IPS-15b (cell line): Measurements from ENCODE around the gene AXIN2.

Experiments used
- H3K27me3 ChIP-seq: one replicate; pipeline ENCODE4 v1.6.1; 2013; ENCODE audit warnings: low read length; ENCODE audit not compliant: control insufficient read depth, insufficient read depth
- H3K36me3 ChIP-seq: one replicate; pipeline ENCODE4 v1.6.1; 2013; ENCODE audit warnings: low read length; ENCODE audit not compliant: control insufficient read depth, insufficient read depth
- H3K4me1 ChIP-seq: one replicate; pipeline ENCODE4 v1.6.1; 2013; ENCODE audit warnings: mild to moderate bottlenecking, low read length; ENCODE audit not compliant: control insufficient read depth, insufficient read depth
- H3K4me3 ChIP-seq: one replicate; pipeline ENCODE4 v1.5.1; 2013; ENCODE audit warnings: low read depth, low read length
- H3K9ac ChIP-seq: one replicate; pipeline ENCODE4 v1.6.1; 2013; ENCODE audit warnings: low read depth, mild to moderate bottlenecking, low read length
- H3K9me3 ChIP-seq: one replicate; pipeline ENCODE4 v1.6.1; 2013; ENCODE audit warnings: mild to moderate bottlenecking, low read length; ENCODE audit not compliant: control insufficient read depth, insufficient read depth

AXIN2 gene, protein sequence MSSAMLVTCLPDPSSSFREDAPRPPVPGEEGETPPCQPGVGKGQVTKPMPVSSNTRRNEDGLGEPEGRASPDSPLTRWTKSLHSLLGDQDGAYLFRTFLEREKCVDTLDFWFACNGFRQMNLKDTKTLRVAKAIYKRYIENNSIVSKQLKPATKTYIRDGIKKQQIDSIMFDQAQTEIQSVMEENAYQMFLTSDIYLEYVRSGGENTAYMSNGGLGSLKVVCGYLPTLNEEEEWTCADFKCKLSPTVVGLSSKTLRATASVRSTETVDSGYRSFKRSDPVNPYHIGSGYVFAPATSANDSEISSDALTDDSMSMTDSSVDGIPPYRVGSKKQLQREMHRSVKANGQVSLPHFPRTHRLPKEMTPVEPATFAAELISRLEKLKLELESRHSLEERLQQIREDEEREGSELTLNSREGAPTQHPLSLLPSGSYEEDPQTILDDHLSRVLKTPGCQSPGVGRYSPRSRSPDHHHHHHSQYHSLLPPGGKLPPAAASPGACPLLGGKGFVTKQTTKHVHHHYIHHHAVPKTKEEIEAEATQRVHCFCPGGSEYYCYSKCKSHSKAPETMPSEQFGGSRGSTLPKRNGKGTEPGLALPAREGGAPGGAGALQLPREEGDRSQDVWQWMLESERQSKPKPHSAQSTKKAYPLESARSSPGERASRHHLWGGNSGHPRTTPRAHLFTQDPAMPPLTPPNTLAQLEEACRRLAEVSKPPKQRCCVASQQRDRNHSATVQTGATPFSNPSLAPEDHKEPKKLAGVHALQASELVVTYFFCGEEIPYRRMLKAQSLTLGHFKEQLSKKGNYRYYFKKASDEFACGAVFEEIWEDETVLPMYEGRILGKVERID

DNA sequence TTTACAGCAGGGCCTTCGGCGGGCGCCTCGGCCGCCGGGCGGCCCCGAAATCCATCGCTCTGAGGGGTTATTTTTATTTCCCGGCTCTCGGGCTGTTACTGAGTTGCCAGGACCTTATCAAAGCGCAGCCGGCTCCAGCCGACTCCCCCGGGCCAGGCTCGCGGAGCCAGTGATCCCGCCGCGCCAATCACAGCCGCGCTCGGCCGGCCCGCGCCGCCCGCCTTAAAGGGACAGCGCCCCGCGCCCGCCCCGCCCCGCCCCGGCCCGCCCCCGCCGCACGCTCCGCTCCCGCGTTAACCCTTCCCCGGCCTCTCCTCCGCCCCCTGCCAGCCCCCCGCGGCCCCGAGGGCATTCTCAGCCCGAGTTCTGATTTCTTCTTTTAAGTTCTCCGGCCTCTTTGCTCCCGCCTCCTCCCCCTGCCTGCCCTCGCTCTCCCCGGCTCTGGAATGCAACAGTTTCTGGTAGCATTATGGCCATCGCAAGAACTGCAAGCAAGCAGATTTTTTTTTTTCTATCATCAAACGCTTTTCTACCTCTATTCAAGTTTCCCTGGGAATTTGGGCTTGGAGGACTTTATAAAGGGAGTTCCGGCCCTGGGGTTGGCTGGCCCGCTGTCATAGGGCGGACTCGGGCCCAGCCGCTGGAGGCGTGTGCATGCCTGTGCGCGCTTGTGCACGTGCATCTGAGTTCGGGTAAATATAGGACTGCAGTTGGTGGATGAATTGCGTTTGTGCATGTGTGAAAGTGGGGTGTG, at the start of gene AXIN2:
Gene AXIN2, minus strand, starts transcription at position 197 of the 754 bp plus-strand sequence. CDS start 3,028 bp downstream, outside the sequence.
- Histone ChIP-seq H3K9me3 (no peaks in the 10 kb centered on the region), H3K9ac (no peak within 1 kb of the TSS), H3K27me3 (no peaks in the 10 kb centered on the region), H3K4me1 (peaks cover 14% of the 10 kb centered on the region), H3K4me3 (peak within 1 kb of the TSS; percentile 78), H3K36me3 (peaks cover 13% of the 10 kb centered on the region)

DNA sequence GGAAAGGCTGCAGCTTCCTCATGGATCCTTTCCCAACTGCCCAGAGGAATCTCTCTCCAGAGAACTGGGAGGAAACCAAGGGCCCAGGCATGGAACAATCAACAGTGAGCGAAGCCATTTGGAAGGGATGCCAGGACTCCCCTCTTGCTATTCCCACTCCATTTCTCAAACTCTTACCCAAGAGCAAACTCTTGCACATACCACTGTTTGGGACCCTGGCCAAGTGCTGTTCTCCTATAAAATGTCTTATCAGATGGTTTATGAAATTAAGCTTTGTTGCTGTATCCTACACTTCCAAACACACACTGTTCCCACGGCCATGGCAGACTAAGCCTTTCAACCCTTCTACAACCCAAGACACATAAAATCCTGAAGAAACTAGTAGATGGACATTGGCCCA, 48.3 kb upstream of the AXIN2 start:
- Histone ChIP-seq H3K9ac (no peak overlapping the region), H3K27me3 (no peaks in the 10 kb centered on the region), H3K4me1 (no peaks in the 10 kb centered on the region), H3K4me3 (no peak overlapping the region), H3K36me3 (no peaks in the 10 kb centered on the region), H3K9me3 (no peaks in the 10 kb centered on the region)

DNA sequence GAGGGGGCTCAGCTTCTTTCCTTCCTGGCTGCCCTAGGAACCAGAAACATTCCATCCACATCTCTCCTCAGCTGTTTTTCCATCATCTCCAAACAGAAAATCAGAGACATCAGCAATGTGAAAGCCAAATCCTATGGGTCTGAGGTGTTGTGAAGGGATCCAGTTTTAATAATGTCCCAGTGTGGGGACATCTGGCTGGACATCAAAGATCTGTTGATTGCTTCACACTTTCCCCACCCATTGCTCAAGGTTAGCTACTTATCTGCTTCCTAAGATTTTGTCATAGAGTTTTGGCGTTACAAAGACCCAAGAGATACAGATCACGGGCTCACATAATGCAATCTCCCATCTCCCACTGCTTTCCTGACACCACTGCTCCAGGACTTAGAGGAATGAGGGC, 47.8 kb upstream of the AXIN2 start:
- Histone ChIP-seq H3K9me3 (no peaks in the 10 kb centered on the region), H3K9ac (no peak overlapping the region), H3K27me3 (no peaks in the 10 kb centered on the region), H3K4me3 (no peak overlapping the region), H3K4me1 (no peaks in the 10 kb centered on the region), H3K36me3 (no peaks in the 10 kb centered on the region)

DNA sequence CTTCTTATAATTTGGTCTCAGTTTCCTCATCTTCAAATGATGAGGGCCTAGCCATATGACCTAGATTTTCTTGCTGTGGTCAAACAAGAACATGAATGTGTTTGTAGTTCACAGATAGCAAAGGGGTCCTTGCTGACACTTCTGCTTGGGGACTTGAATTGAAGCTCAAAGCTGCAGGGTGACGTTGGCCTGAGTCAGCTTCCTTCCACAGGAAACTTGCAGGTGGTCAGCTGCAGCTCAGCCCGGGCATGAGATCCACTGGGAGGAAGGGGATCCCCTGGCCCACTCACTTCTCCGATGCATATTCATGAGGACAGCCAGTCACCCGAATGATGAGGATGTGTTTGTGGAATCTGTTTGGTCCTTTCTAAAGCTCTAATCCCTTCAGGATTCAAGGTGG, 42.6 kb upstream of the AXIN2 start:
- Histone ChIP-seq H3K4me1 (no peaks in the 10 kb centered on the region), H3K9me3 (no peaks in the 10 kb centered on the region), H3K27me3 (no peaks in the 10 kb centered on the region), H3K4me3 (no peak overlapping the region), H3K9ac (no peak overlapping the region), H3K36me3 (no peaks in the 10 kb centered on the region)

DNA sequence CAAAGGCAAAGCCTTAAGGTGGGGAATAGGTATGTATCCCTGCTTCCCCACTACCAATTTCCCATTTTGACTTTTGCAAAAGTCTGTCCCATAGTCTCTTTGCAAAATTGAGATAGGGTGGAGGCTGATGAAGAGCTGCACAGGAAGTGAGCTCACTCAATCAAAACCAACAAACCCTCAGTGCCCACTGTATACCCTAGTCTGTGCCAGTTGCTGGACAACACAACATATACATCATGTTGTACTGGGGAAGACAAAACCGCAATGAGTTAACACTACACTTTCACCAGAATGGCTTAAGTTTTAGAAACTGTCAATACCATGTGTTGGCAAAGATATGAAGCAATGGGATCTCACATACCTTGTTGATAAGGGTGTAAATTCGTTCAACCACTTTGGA, 40.4 kb upstream of the AXIN2 start:
- no peak overlapping the region for H3K9ac ChIP-seq
- no peaks in the 10 kb centered on the region for H3K4me1 ChIP-seq
- no peaks in the 10 kb centered on the region for H3K27me3 ChIP-seq

DNA sequence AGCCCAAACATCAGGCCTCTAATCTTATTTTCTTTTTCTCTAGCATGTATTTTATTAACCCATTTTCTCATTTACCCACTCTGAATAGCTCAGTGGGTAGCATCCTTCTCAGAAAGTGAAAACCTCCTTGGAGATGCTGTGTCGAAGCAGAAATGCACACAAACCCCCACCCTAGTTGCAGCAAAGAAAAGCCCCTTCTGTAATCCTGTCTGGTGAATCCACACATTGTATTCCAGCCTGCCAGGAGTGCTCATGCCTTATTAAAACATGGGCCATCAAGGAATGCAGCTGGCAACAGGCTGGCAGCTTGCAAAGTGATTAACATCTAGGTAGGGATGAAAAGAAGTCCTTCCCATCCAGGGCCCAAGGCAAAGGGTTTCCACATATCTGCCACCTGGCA, 39.7 kb upstream of the AXIN2 start:
- Histone ChIP-seq H3K9me3 (no peaks in the 10 kb centered on the region), H3K27me3 (no peaks in the 10 kb centered on the region), H3K4me1 (no peaks in the 10 kb centered on the region), H3K9ac (no peak overlapping the region), H3K36me3 (no peaks in the 10 kb centered on the region), H3K4me3 (no peak overlapping the region)

More for the DNA sequence above, 40.4 kb upstream of the AXIN2 start:
- H3K9me3 ChIP-seq = no peaks in the 10 kb centered on the region
- no peak overlapping the region for H3K4me3 ChIP-seq
- H3K36me3 ChIP-seq = no peaks in the 10 kb centered on the region

DNA sequence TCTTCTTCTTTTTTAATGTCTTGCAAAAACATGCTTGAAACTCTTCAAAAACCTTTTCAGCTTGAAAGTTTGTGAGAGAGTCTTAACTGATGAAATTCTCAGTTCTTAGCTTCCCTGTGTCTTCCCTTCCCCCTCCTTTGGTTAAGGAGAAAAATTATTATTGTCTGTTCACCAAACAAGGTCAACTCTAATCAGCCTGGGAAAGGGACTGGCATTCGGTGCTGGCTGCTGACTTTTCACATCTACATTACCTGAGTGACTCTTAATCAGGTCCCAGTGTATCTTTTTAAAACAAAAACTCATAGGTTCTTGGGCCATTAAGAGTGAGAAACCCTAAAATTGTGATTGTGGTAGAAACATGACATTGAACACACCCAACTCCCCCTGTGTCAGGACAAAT, 39.1 kb upstream of the AXIN2 start:
- no peak overlapping the region for H3K4me3 ChIP-seq
- H3K4me1 ChIP-seq = no peaks in the 10 kb centered on the region
- no peaks in the 10 kb centered on the region for H3K27me3 ChIP-seq
- no peaks in the 10 kb centered on the region for H3K9me3 ChIP-seq
- H3K9ac ChIP-seq = no peak overlapping the region
- no peaks in the 10 kb centered on the region for H3K36me3 ChIP-seq

DNA sequence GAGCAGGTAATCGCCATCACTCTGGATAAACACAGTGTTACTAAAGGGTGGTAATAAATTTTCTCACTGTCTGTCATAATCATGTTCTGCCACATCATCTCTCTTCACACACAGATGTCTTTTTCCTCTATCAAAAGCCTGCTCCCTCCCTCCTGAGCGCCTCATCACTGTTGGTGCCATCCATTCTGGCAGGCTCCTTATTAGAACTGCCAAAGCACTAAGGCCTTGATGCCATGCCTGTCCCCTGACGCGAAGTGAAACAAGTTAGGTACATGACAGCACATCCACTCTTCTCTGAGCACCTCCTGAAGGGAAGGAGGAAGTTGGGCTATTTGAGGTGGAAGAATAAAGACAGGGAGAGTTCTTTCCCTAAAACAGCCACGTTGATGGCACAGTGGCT, 38.2 kb upstream of the AXIN2 start:
- H3K4me1 ChIP-seq = peaks cover 3% of the 10 kb centered on the region
- no peaks in the 10 kb centered on the region for H3K36me3 ChIP-seq
- no peaks in the 10 kb centered on the region for H3K9me3 ChIP-seq
- no peaks in the 10 kb centered on the region for H3K27me3 ChIP-seq
- H3K4me3 ChIP-seq = no peak overlapping the region
- no peak overlapping the region for H3K9ac ChIP-seq

DNA sequence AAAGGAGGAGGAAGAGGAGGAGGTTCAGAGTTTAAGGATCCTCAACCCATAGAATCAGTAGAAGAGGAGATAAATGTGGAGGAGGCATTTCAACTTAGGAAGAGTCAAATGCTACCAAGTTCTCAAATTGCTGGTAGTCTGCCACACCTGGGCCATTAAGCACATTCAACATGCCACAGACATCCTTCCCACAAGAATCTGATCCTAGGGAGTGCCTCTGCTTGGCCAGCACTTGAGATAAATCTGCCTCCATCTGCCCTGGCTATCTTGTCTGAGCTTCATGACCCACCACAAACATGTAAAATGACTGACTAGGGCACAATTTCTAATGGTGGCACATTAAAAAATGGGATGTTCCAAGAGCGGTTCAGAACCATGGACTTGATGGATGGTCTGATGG, 37.3 kb upstream of the AXIN2 start:
- H3K4me3 ChIP-seq = no peak overlapping the region
- no peak overlapping the region for H3K9ac ChIP-seq
- H3K9me3 ChIP-seq = no peaks in the 10 kb centered on the region
- peaks cover 12% of the 10 kb centered on the region for H3K4me1 ChIP-seq
- no peaks in the 10 kb centered on the region for H3K36me3 ChIP-seq
- H3K27me3 ChIP-seq = no peaks in the 10 kb centered on the region

DNA sequence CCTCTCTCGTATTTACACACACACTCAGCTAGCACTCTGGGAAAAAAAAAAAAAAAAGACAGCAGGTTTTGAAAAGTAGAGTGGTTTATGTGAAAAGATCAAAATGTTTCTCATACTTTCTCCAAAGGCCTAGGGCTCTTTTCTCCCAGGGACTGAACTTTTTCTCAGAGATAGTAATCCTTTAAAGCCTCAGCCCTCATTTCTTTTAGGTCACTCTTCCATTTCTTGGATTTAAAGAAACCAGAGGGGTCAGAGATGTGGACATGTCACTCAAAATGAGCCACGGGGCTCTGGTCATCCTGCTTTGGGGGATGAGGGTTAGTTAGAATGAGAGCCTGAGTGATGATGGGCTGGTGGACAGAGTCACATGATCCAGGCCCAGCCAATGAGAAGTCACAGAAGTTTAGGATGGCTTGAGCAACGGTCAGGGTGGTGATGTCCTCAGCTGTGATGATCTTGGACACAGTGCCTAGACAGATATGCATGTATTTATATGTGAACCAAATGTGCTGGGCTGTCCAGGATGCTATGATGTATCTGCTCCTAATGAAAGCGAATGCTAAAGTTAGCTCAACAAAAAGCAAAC, 33.7 kb upstream of the AXIN2 start:
- no peaks in the 10 kb centered on the region for H3K36me3 ChIP-seq
- H3K9me3 ChIP-seq = no peaks in the 10 kb centered on the region
- H3K9ac ChIP-seq = no peak overlapping the region
- no peaks in the 10 kb centered on the region for H3K27me3 ChIP-seq
- peaks cover 25% of the 10 kb centered on the region for H3K4me1 ChIP-seq
- H3K4me3 ChIP-seq = no peak overlapping the region
